Diencephalon (tissue), 1 donor: ENCODE measurements around the gene NUP43. TPM values are rescaled to one million over a fixed set of nuclear protein-coding genes. Genes with fewer than 3 reads are reported as not detected.

ENCODE experiments used
- total RNA-seq: library from RNA; depleted of rRNA; stranded (reverse); fragments of >200 nt; gene quantifications from one replicate; pipeline ENCODE4 v1.2.3, GENCODE V29; 2014

The NUP43 gene
- total RNA-seq = 23.3 TPM

GRCh38 chr6:149746147-149746946 is at the start of gene NUP43:
TSS of gene NUP43 (minus strand) at chr6:149746529. CDS start at chr6:149746495, 34 bp downstream.

GRCh38 chr6:149749594-149750135 is 3.3 kb upstream of the NUP43 start, which contains the start of gene PCMT1:
TSS of gene PCMT1 (plus strand) at chr6:149749741. CDS start at chr6:149749902, 161 bp downstream.

GRCh38 chr6:149717588-149718458 is 28.5 kb downstream of the NUP43 start, which contains the start of gene LATS1:
TSS of gene LATS1 (minus strand) at chr6:149718101. CDS start at chr6:149702126, 15,975 bp downstream.

Other genes with a start within 250 kb of the NUP43 start
- gene PPIL4, start 200.5 kb downstream of the NUP43 start, total RNA-seq = 54.0 TPM
- gene GINM1, start 180.2 kb downstream of the NUP43 start, total RNA-seq = 44.8 TPM
- 20.3 TPM for gene KATNA1, start 97.8 kb downstream of the NUP43 start, total RNA-seq
- 30.2 TPM for gene LATS1, start 28.4 kb downstream of the NUP43 start, total RNA-seq
- 162 TPM for gene PCMT1, start 3.2 kb upstream of the NUP43 start, total RNA-seq
- gene LRP11, start 117.8 kb upstream of the NUP43 start, total RNA-seq = 41.3 TPM
- gene RAET1E, start 151.6 kb upstream of the NUP43 start, total RNA-seq = not detected
- not detected for gene RAET1G, start 176.6 kb upstream of the NUP43 start, total RNA-seq
- 2.1 TPM for gene ULBP2, start 195.5 kb upstream of the NUP43 start, total RNA-seq
- 0.23 TPM for gene ULBP1, start 217.4 kb upstream of the NUP43 start, total RNA-seq